NT2/D1 (cell line): ENCODE measurements around the gene ING4.

Source experiments
- DNase-seq: peaks from one replicate; pipeline ENCODE4 v3.0.0-alpha.2; 2011; ENCODE audit warnings: low read depth, low spot score
- H3K27me3 ChIP-seq: 2 replicates; pipeline ENCODE4 v1.6.0; 2011; ENCODE audit warnings: mild to moderate bottlenecking; ENCODE audit not compliant: insufficient read length, insufficient read depth
- H3K36me3 ChIP-seq: 2 replicates; pipeline ENCODE4 v1.6.1; 2011; ENCODE audit warnings: mild to moderate bottlenecking, low read length, mixed read lengths; ENCODE audit not compliant: insufficient read depth, insufficient read length
- H3K4me1 ChIP-seq: 2 replicates; pipeline ENCODE4 v1.5.1; 2011; ENCODE audit not compliant: insufficient read depth, insufficient read length
- H3K4me3 ChIP-seq: 2 replicates; pipeline ENCODE4 v1.5.1; 2011; ENCODE audit warnings: low read depth; ENCODE audit not compliant: insufficient read length
- H3K9ac ChIP-seq: 2 replicates; pipeline ENCODE4 v1.6.0; 2011; ENCODE audit warnings: low read depth; ENCODE audit not compliant: insufficient read length
- H3K9me3 ChIP-seq: 2 replicates; pipeline ENCODE4 v1.5.1; 2011; ENCODE audit warnings: mild to moderate bottlenecking, low read length; ENCODE audit not compliant: insufficient read depth
- SUZ12 ChIP-seq: IDR thresholded peaks from 2 replicates; pipeline ENCODE4 v1.6.1; 2011; ENCODE audit not compliant: insufficient read length, insufficient read depth; ENCODE audit errors: extremely low read depth
- YY1 ChIP-seq: IDR thresholded peaks from 2 replicates; pipeline ENCODE4 v1.6.1; 2011; ENCODE audit not compliant: insufficient read length, insufficient read depth
- ZNF274 ChIP-seq: IDR thresholded peaks from 2 replicates; pipeline ENCODE4 v1.6.1; 2011; ENCODE audit warnings: mild to moderate bottlenecking, low read depth, low read length

ING4 gene

GRCh38 chr12:6604259-6605029 lies 58.5 kb downstream of the ING4 start:
- Histone ChIP-seq H3K4me1 (peaks cover 20% of the 10 kb centered on the region), H3K36me3 (peaks cover 62% of the 10 kb centered on the region), H3K9me3 (no peaks in the 10 kb centered on the region), H3K9ac (peak overlapping the region; percentile 93), H3K4me3 (peak overlapping the region; percentile 88), H3K27me3 (no peaks in the 10 kb centered on the region)
- TF ChIP-seq SUZ12, result no peak
- no peak for TF ChIP-seq ZNF274
- no peak for TF ChIP-seq YY1
- no peak for DNase-seq

- Histone ChIP-seq H3K9me3 (no peaks in the 10 kb centered on the region), H3K36me3 (peaks cover 74% of the 10 kb centered on the region), H3K27me3 (no peaks in the 10 kb centered on the region), H3K4me3 (no peak overlapping the region), H3K9ac (no peak overlapping the region), H3K4me1 (peaks cover 20% of the 10 kb centered on the region)
- DNase-seq, result no peak
- TF ChIP-seq ZNF274, result no peak
- TF ChIP-seq YY1, result no peak
- TF ChIP-seq SUZ12, result no peak
Measured at GRCh38 chr12:6603095-6603567, 59.8 kb downstream of the ING4 start.

GRCh38 chr12:6602526-6602925 lies 60.4 kb downstream of the ING4 start:
- no peaks in the 10 kb centered on the region for H3K27me3 ChIP-seq
- no peak for DNase-seq
- H3K4me1 ChIP-seq, result peaks cover 20% of the 10 kb centered on the region
- H3K9ac ChIP-seq, result no peak overlapping the region
- H3K36me3 ChIP-seq, result peaks cover 80% of the 10 kb centered on the region
- H3K4me3 ChIP-seq, result no peak overlapping the region
- TF ChIP-seq YY1, result no peak
- TF ChIP-seq SUZ12, result no peak
- TF ChIP-seq ZNF274, result no peak
- H3K9me3 ChIP-seq, result no peaks in the 10 kb centered on the region
